RKO (cell line): Measurements from ENCODE around the gene TBC1D7.

Experiments used
- DNase-seq: peaks from one replicate; pipeline ENCODE4 v3.0.0-alpha.2; 2016; ENCODE audit warnings: low spot score

Gene TBC1D7

GRCh38 chr6:13328076-13328874, at the start of gene TBC1D7:
Gene TBC1D7 (minus strand): TSS chr6:13328537. CDS start chr6:13326898, 1,639 bp downstream.
- DNase-seq: peak; percentile 93

GRCh38 chr6:13377054-13377758, 48.9 kb upstream of the TBC1D7 start:
- DNase-seq: no peak

- DNase-seq: no peak
Observed at GRCh38 chr6:13375360-13375878, 47.1 kb upstream of the TBC1D7 start.

GRCh38 chr6:13373919-13374318, 45.6 kb upstream of the TBC1D7 start:
- no peak for DNase-seq

GRCh38 chr6:13373488-13373886, 45.1 kb upstream of the TBC1D7 start:
- DNase-seq: no peak

GRCh38 chr6:13372688-13373487, 44.6 kb upstream of the TBC1D7 start:
- DNase-seq: no peak

GRCh38 chr6:13372076-13372475, 43.7 kb upstream of the TBC1D7 start:
- DNase-seq: no peak

GRCh38 chr6:13371421-13372072, 43.2 kb upstream of the TBC1D7 start:
- no peak for DNase-seq

GRCh38 chr6:13370623-13371022, 42.3 kb upstream of the TBC1D7 start:
- no peak for DNase-seq

GRCh38 chr6:13369591-13369990, 41.3 kb upstream of the TBC1D7 start:
- DNase-seq: no peak

- no peak for DNase-seq
Observed at GRCh38 chr6:13368731-13369115, 40.4 kb upstream of the TBC1D7 start.

- DNase-seq: no peak
Observed at GRCh38 chr6:13368079-13368730, 39.9 kb upstream of the TBC1D7 start.

- DNase-seq: no peak
Observed at GRCh38 chr6:13367396-13367795, 39.1 kb upstream of the TBC1D7 start.

GRCh38 chr6:13365320-13365719, 37.0 kb upstream of the TBC1D7 start:
- DNase-seq: no peak

GRCh38 chr6:13364842-13365241, 36.5 kb upstream of the TBC1D7 start:
- no peak for DNase-seq

- no peak for DNase-seq
Observed at GRCh38 chr6:13362412-13362811, 34.1 kb upstream of the TBC1D7 start.

GRCh38 chr6:13360671-13361540, 32.6 kb upstream of the TBC1D7 start:
- DNase-seq: no peak

- DNase-seq: no peak
Observed at GRCh38 chr6:13359287-13359686, 30.9 kb upstream of the TBC1D7 start.

GRCh38 chr6:13358511-13358910, 30.2 kb upstream of the TBC1D7 start:
- no peak for DNase-seq

GRCh38 chr6:13357551-13358075, 29.3 kb upstream of the TBC1D7 start:
- DNase-seq: no peak
